OCI-LY3 (cell line): Measurements from ENCODE around the gene MYL4.
A peak's percentile ranks its signal among the peaks of the same experiment; 100 is the strongest.

ENCODE experiments used
- H2AFZ ChIP-seq: fragments of 200-600, 300-600 bp; shearing (Covaris generic); 2 replicates; pipeline ENCODE4 v1.6.0; 2014; ENCODE audit warnings: antibody characterized with exemption, low read depth, low read length
- H3K27ac ChIP-seq: fragments of 200-600, 300-600 bp; sonication (generic); 2 replicates; pipeline ENCODE4 v1.5.1; 2014; ENCODE audit warnings: mild to moderate bottlenecking, low read length, moderate library complexity, mixed read lengths
- H3K27me3 ChIP-seq: fragments of 200-600, 300-600 bp; sonication (generic); 2 replicates; pipeline ENCODE4 v1.6.1; 2014; ENCODE audit warnings: low read depth, low read length, mixed read lengths
- H3K36me3 ChIP-seq: fragments of 200-600, 300-600 bp; sonication (generic); replicated peaks from 2 replicates; pipeline ENCODE3; 2014; ENCODE audit warnings: low read depth, low read length, mixed read lengths
- H3K4me1 ChIP-seq: fragments of 300-600, 200-600 bp; sonication (generic); 2 replicates; pipeline ENCODE4 v1.6.1; 2014; ENCODE audit warnings: low read length, mixed read lengths
- H3K4me2 ChIP-seq: fragments of 200-600, 300-600 bp; sonication (generic); 2 replicates; pipeline ENCODE4 v1.6.1; 2014; ENCODE audit warnings: low read length, mixed read lengths
- H3K4me3 ChIP-seq: fragments of 300-600, 200-600 bp; sonication (generic); 2 replicates; pipeline ENCODE4 v1.5.1; 2014; ENCODE audit warnings: antibody characterized with exemption, mild to moderate bottlenecking, low read length, moderate library complexity
- H3K79me2 ChIP-seq: fragments of 300-600, 200-600 bp; shearing (Covaris generic); 2 replicates; pipeline ENCODE4 v1.6.1; 2014; ENCODE audit warnings: mild to moderate bottlenecking, low read length, mixed read lengths
- H3K9ac ChIP-seq: fragments of 300-600, 200-600 bp; shearing (Covaris generic); 2 replicates; pipeline ENCODE4 v1.6.0; 2014; ENCODE audit warnings: mild to moderate bottlenecking, low read length, moderate library complexity
- H3K9me3 ChIP-seq: fragments of 200-600, 300-600 bp; shearing (Covaris generic); 2 replicates; pipeline ENCODE4 v1.6.1; 2014; ENCODE audit warnings: low read length, mixed read lengths; ENCODE audit not compliant: insufficient read depth
- H4K20me1 ChIP-seq: fragments of 200-600, 300-600 bp; sonication (generic); 2 replicates; pipeline ENCODE4 v1.6.1; 2016; ENCODE audit warnings: low read length, mixed read lengths; ENCODE audit not compliant: insufficient read depth
- EZH2phosphoT487 ChIP-seq: fragments of 200-600 bp; shearing (Covaris generic); IDR thresholded peaks from 2 replicates; pipeline ENCODE4 v1.6.1; 2018; ENCODE audit warnings: antibody characterized with exemption, mixed run types, low read depth
- TF ChIP-seq, protein P1 (sequence below): fragments of 200-600, 300-600 bp; sonication (generic); IDR thresholded peaks from 2 replicates; pipeline ENCODE4 v1.5.1; 2014; ENCODE audit warnings: antibody characterized with exemption, low read length, low read depth

Gene MYL4

DNA sequence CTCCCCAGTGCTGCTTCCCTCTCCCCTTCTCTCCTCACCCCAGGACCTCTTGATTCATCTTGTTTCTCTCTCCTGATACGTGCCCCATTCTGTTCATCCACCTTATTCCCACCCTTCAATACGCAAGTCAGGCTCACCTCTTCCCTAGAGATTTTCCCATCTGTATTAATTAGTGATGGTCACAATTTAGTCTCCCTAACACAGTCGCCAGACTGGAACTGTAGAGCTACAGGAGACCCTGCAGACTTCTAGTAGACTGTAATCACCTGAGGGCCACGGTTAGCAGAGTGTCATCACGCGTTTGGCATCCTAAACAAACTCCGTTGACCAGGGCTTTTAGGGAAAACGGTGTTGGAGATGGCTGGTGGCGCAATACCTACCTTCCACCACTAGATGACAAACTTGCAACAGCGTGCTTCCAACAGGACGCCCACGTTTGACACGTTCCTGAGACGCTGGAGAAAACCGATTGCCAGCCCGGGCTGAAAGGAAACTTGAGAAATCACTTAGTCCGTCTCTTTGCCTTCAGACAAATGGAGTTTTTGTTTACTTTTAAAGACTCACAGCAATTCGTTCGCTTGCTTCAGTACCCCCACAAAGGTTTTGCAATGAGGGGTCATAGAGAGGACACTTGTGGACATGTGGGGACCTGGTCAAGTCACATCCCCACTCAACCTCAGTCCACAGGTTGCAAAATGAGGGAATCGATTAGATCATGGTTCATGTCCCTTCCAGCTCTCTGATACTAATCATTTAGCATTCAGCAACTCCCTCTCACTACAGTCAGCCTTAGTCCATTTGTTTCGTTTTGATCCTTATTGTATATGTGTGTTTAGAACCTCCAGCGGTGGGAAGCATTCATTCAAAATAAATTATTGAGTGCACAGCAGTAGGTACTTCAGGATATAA, 20.6 kb downstream of the MYL4 start:
- H3K27ac ChIP-seq = no peak overlapping the region
- peak overlapping the region; percentile 70 for H3K9ac ChIP-seq
- H3K4me3 ChIP-seq = peak overlapping the region; percentile 83

DNA sequence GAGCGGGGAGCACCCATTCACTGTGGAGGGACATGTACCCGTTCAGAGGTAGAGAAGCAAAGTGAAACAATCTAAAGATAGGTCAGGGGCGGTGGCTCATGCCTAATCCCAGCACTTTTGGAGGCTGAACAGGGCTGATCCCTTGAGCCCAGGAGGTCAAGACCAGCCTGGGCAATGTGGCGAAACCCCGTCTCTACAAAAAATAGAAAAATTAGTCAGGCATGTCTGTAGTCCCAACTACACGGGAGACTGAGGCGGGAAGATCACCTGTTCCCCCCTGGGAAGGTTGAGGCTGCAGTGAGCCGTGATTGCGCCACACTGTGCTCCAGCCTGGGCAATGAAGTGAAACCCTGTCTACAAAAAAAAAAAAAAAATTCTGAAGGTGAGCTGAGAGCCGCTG, 21.7 kb downstream of the MYL4 start:
- H3K9me3 ChIP-seq = no peaks in the 10 kb centered on the region
- peak overlapping the region; percentile 70 for H3K9ac ChIP-seq
- H3K4me2 ChIP-seq = peak overlapping the region; percentile 99
- H3K27ac ChIP-seq = peak overlapping the region; percentile 22; the same call in 1 of the 2 replicates
- peak overlapping the region; percentile 99 for H2AFZ ChIP-seq
- H4K20me1 ChIP-seq = no peaks in the 10 kb centered on the region
- TF ChIP-seq, protein P1, sequence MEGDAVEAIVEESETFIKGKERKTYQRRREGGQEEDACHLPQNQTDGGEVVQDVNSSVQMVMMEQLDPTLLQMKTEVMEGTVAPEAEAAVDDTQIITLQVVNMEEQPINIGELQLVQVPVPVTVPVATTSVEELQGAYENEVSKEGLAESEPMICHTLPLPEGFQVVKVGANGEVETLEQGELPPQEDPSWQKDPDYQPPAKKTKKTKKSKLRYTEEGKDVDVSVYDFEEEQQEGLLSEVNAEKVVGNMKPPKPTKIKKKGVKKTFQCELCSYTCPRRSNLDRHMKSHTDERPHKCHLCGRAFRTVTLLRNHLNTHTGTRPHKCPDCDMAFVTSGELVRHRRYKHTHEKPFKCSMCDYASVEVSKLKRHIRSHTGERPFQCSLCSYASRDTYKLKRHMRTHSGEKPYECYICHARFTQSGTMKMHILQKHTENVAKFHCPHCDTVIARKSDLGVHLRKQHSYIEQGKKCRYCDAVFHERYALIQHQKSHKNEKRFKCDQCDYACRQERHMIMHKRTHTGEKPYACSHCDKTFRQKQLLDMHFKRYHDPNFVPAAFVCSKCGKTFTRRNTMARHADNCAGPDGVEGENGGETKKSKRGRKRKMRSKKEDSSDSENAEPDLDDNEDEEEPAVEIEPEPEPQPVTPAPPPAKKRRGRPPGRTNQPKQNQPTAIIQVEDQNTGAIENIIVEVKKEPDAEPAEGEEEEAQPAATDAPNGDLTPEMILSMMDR = no peak
- H3K4me1 ChIP-seq = peaks cover 27% of the 10 kb centered on the region
- H3K27me3 ChIP-seq = no peaks in the 10 kb centered on the region
- no peaks in the 10 kb centered on the region for H3K79me2 ChIP-seq
- peak overlapping the region; percentile 83 for H3K4me3 ChIP-seq
- no peaks in the 10 kb centered on the region for H3K36me3 ChIP-seq

More for the DNA sequence above, 20.6 kb downstream of the MYL4 start:
- TF ChIP-seq, protein P1 = peak; percentile 90
- no peak for TF ChIP-seq EZH2phosphoT487
- Histone ChIP-seq H3K79me2 (no peaks in the 10 kb centered on the region), H2AFZ (peak overlapping the region; percentile 99), H4K20me1 (no peaks in the 10 kb centered on the region), H3K4me2 (peak overlapping the region; percentile 99), H3K27me3 (no peaks in the 10 kb centered on the region), H3K9me3 (no peaks in the 10 kb centered on the region), H3K36me3 (no peaks in the 10 kb centered on the region), H3K4me1 (peaks cover 27% of the 10 kb centered on the region)

- no peaks in the 10 kb centered on the region for H3K79me2 ChIP-seq
- no peak for TF ChIP-seq EZH2phosphoT487
- TF ChIP-seq, protein P1 = no peak
- no peaks in the 10 kb centered on the region for H3K27me3 ChIP-seq
- H3K9me3 ChIP-seq = no peaks in the 10 kb centered on the region
- peak overlapping the region; percentile 99 for H3K4me2 ChIP-seq
- no peaks in the 10 kb centered on the region for H4K20me1 ChIP-seq
- H3K4me1 ChIP-seq = peaks cover 27% of the 10 kb centered on the region
- peak overlapping the region; percentile 22 for H3K27ac ChIP-seq
- no peaks in the 10 kb centered on the region for H3K36me3 ChIP-seq
- peak overlapping the region; percentile 70; the same call in 1 of the 2 replicates for H3K9ac ChIP-seq
- 0 out of 2 replicates have a peak overlapping the region, but pooled peaks have one; percentile 99 for H2AFZ ChIP-seq
- H3K4me3 ChIP-seq = peak overlapping the region; percentile 83
Observed at GRCh38 chr17:47231334-47231733, 22.2 kb downstream of the MYL4 start.

GRCh38 chr17:47231866-47232265, 22.7 kb downstream of the MYL4 start:
- H4K20me1 ChIP-seq = no peaks in the 10 kb centered on the region
- no peaks in the 10 kb centered on the region for H3K79me2 ChIP-seq
- TF ChIP-seq EZH2phosphoT487 = no peak
- TF ChIP-seq, protein P1 = no peak
- no peak overlapping the region for H3K9ac ChIP-seq
- H3K36me3 ChIP-seq = no peaks in the 10 kb centered on the region
- peak overlapping the region; percentile 99 for H3K4me2 ChIP-seq
- H3K9me3 ChIP-seq = no peaks in the 10 kb centered on the region
- no peaks in the 10 kb centered on the region for H3K27me3 ChIP-seq
- H3K4me1 ChIP-seq = peaks cover 27% of the 10 kb centered on the region
- H2AFZ ChIP-seq = no peak overlapping the region
- H3K4me3 ChIP-seq = peak overlapping the region; percentile 83; the same call in 1 of the 2 replicates
- H3K27ac ChIP-seq = peak overlapping the region; percentile 22; the same call in 1 of the 2 replicates
